Thymus (tissue), 11 donors: ENCODE results near the gene SYTL3. TPM values are rescaled to one million over a fixed set of nuclear protein-coding genes. Genes with fewer than 3 reads are reported as not detected.
"Not testable (repeated sequence)": the region's sequence is repeated elsewhere in the genome, so short reads cannot be mapped to it uniquely, and the experiment has no call there.

Experiments
- DNase-seq, 9 donors: peaks; one replicate each; pipeline ENCODE4 v3.0.0-alpha.2; 2013; ENCODE audit warnings: low spot score in 9 of 9, low read depth in 6 of 9, missing footprints in 1 of 9
- H3K27ac ChIP-seq, 2 donors: one replicate each; pipeline ENCODE4 v1.5.1; 2013; ENCODE audit warnings: control low read depth in 1 of 2, low read depth in 1 of 2, low read length in 1 of 2, mild to moderate bottlenecking in 1 of 2, moderate library complexity in 1 of 2
- H3K27me3 ChIP-seq, 2 donors: one replicate each; pipeline ENCODE4 v1.5.1; 2013; ENCODE audit warnings: low read length in 1 of 2; ENCODE audit not compliant: control insufficient read depth in 2 of 2, insufficient read depth in 1 of 2
- H3K36me3 ChIP-seq, 2 donors: one replicate each; pipeline ENCODE4 v1.5.1; 2013; ENCODE audit warnings: low read length in 1 of 2, mild to moderate bottlenecking in 1 of 2, moderate library complexity in 1 of 2; ENCODE audit not compliant: control insufficient read depth in 2 of 2, insufficient read depth in 2 of 2
- H3K4me1 ChIP-seq, 2 donors: one replicate each; pipeline ENCODE4 v1.5.1; 2013; ENCODE audit warnings: low read length in 2 of 2; ENCODE audit not compliant: control insufficient read depth in 2 of 2, insufficient read depth in 2 of 2
- H3K4me3 ChIP-seq, 2 donors: one replicate each; pipeline ENCODE4 v1.5.1; 2013; ENCODE audit warnings: low read length in 2 of 2, control low read depth in 1 of 2, mild to moderate bottlenecking in 1 of 2
- H3K9me3 ChIP-seq, 2 donors: one replicate each; pipeline ENCODE4 v1.5.1; 2013; ENCODE audit warnings: low read length in 1 of 2, mild to moderate bottlenecking in 1 of 2; ENCODE audit not compliant: control insufficient read depth in 2 of 2, insufficient read depth in 1 of 2
- WGBS: extraction: QIAGEN DNeasy Blood & Tissue Kit; methylation state at CpG from one replicate; pipeline ENCODE4 v1.1.7; 2013; 5-methylcytosine and 5-hydroxymethylcytosine counted together
- polyA plus RNA-seq: library from polyadenylated mRNA; stranded (reverse); fragments of 200-250 nt; gene quantifications from one replicate; pipeline ENCODE4 v1.2.3, GENCODE V29; 2013
- total RNA-seq: library from RNA; stranded (reverse); fragments of 120-200 nt; gene quantifications from one replicate; pipeline ENCODE4 v1.2.4, GENCODE V29; 2013
- donor health status: healthy.

SYTL3 gene
- total and polyA plus RNA-seq, 2 donors, result 22.6 to 109 TPM

DNA sequence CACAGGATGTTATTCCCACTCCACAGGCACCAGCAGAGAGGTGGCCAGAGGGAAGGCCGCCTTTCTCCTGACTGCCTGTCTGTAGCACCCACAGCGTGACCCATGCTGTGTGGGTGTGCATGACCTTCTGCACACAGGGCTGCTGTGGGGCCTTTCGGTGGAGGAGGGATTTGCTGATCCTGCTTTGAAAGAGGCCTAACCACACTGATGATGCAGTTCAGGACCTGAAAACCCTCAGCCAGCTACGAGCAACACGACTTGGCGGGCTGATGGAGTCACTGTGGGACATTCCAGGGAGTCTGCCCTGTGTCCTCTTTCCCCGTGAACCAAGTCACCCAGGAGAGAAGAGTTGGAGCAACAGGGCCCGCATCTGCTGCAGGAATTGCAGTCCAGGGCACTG lies 49.1 kb downstream of the SYTL3 start:
- H3K27ac ChIP-seq, result no peak overlapping the region
- 98% methylated on average over 8 of the region's 8 CpGs for WGBS
- H3K4me3 ChIP-seq, result no peak overlapping the region
- H3K27me3 ChIP-seq, result no peaks in the 10 kb centered on the region
- peaks cover 0 to 4% of the 10 kb centered on the region in 2 donors for H3K9me3 ChIP-seq
- H3K4me1 ChIP-seq, result peaks cover 0 to 3% of the 10 kb centered on the region in 2 donors
- peaks cover 0 to 15% of the 10 kb centered on the region in 2 donors for H3K36me3 ChIP-seq
- DNase-seq, result no peak

DNA sequence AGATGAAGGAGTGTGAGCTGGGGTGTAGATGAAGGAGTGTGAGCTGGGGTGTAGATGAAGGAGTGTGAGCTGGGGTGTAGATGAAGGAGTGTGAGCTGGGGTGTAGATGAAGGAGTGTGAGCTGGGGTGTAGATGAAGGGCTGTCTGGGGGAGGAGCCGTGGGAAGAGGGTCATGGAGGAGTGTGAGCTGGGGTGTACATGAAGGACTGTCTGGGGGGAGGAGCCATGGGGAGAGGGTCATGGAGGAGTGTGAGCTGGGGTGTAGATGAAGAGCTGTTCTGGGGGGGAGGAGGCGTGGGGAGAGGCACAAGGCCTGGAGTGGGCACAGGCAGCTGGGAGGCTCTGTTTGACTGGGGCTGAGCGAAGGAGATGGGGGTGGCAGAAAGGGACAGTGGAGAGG lies 51.4 kb downstream of the SYTL3 start:
- not testable (repeated sequence) for DNase-seq, H3K27ac ChIP-seq, H3K4me1 ChIP-seq, H3K4me3 ChIP-seq, H3K27me3 ChIP-seq, H3K9me3 ChIP-seq
- 96% methylated on average over 3 of the region's 3 CpGs for whole genome bisulfite sequencing
- H3K36me3 ChIP-seq, result peaks cover 0 to 15% of the 10 kb centered on the region in 2 donors

GRCh38 chr6:158703111-158703836 lies 53.4 kb downstream of the SYTL3 start:
- no peak for DNase-seq
- peaks cover 7 to 18% of the 10 kb centered on the region in 2 donors for H3K36me3 ChIP-seq
- H3K27ac ChIP-seq, result no peak overlapping the region
- no peak overlapping the region for H3K4me3 ChIP-seq
- whole genome bisulfite sequencing, result 92% methylated on average over 14 of the region's 14 CpGs
- H3K9me3 ChIP-seq, result peaks cover 0 to 9% of the 10 kb centered on the region in 2 donors
- H3K4me1 ChIP-seq, result peaks cover 0 to 9% of the 10 kb centered on the region in 2 donors
- H3K27me3 ChIP-seq, result no peaks in the 10 kb centered on the region

- no peaks in the 10 kb centered on the region for H3K27me3 ChIP-seq
- peaks cover 0 to 6% of the 10 kb centered on the region in 2 donors for H3K9me3 ChIP-seq
- no peak overlapping the region for H3K27ac ChIP-seq
- H3K4me3 ChIP-seq, result peak overlapping the region; percentile 20 to 34
- DNase-seq, result peak in 7 of 9 donors; percentile 52 to 85 (median 71)
- H3K36me3 ChIP-seq, result peaks cover 10 to 18% of the 10 kb centered on the region in 2 donors
- WGBS, result 19% methylated on average over 42 of the region's 42 CpGs
- peaks cover 0 to 9% of the 10 kb centered on the region in 2 donors for H3K4me1 ChIP-seq
Observed at GRCh38 chr6:158703837-158704822, 54.3 kb downstream of the SYTL3 start.

DNA sequence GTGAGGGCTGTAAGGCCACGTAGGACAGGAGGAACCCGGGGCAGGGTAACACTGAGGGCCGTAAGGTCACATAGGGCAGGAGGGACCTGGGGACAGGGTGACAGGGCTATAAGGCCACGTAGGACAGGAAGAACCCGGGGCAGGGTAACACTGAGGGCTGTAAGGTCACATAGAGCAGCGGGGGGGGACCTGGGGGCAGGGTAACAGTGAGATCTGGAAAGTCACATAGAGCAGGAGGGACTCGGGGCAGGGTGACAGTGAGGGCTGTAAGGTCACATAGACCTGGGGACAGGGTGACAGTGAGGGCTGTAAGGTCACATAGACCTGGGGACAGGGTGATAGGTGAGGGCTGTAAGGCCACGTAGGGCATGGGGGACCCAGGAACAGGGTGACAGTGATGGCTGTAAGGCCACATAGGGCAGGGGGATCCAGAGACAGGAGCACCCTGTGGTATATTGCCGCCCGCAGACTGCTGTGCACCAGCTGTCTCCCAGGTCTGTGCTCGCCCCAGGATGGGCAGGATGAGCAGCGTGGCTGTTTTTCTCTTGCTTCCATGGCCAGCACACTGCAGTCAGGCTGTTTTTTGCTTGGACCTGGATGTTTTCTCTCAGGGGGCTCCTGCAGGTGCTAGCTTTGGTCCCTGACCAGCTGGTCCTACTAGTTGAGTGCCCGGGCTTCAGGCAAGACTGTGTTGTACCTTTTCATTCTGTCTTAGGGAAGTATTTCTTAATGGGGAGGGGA lies 55.7 kb downstream of the SYTL3 start:
- no peak for DNase-seq
- peaks cover 0 to 5% of the 10 kb centered on the region in 2 donors for H3K9me3 ChIP-seq
- H3K4me1 ChIP-seq, result peaks cover 0 to 9% of the 10 kb centered on the region in 2 donors
- no peak overlapping the region for H3K27ac ChIP-seq
- peaks cover 11 to 15% of the 10 kb centered on the region in 2 donors for H3K36me3 ChIP-seq
- H3K27me3 ChIP-seq, result no peaks in the 10 kb centered on the region
- no peak overlapping the region for H3K4me3 ChIP-seq
- 91% methylated on average over 13 of the region's 13 CpGs for WGBS

DNA sequence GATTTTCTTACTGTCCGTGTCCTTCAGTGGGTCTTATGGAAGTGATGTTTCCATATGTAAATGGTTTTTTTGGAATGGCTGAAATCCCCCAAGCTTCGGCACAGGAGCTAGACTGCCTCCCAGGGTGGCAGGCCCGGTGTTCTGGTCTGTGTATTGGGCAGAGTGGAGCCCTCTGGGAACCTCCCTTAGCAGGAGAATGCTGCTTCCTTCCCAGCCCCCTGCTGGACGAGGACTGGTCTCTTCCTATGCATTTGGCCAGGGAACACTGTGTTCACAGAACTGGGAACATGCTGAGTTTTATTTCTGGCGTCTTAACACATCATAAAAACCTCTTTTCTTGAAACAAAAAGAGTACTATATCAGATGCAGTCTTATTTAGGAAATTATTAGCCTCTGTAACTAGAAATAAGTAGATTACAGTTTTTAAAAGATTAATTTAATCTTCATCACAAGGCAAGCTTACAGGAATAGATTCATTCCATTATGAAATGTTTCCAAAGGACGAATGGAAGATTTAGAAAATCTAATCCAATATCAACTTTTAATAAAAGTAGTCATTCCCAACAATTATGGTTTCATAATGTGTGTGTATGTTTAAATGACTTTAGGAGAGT lies 56.6 kb downstream of the SYTL3 start:
- no peak for DNase-seq
- Histone ChIP-seq H3K9me3 (peaks cover 0 to 5% of the 10 kb centered on the region in 2 donors), H3K36me3 (peaks cover 15 to 20% of the 10 kb centered on the region in 2 donors), H3K4me1 (peaks cover 0 to 9% of the 10 kb centered on the region in 2 donors), H3K27ac (no peak overlapping the region), H3K4me3 (no peak overlapping the region), H3K27me3 (no peaks in the 10 kb centered on the region)
- WGBS, result 91% methylated on average over 6 of the region's 6 CpGs

DNA sequence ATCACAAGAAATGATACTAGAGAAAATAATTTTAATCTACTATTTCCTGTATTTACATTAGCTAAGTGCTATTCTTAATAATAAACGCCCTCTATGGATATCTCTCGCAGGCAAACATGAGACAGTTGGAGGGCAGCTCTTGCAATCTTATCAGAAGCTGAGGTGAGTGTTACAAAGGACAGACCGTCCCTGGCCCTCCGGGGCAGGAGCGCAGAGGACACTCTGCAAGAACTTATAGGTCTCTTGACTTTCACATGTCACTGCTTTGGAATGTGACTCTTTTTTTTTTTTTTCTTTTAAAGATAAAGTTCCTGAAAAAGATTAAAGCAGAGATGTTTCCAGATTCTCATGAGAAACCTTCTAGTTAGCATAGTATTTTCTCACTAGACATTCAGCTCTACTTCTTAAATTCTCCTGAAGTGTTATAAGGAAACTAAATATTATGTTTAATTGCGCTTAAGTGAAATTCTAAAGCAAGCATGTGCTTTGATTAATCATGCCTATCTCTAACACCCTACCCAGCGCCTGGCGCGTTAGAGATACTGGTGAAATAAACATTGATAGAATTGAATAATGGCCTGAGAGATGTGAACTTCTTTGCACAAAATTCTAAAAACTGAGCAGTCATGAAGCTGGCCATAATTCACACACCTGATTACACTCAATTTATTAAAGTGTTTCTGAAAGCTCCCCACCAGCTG lies 57.4 kb downstream of the SYTL3 start:
- H3K4me3 ChIP-seq, result no peak overlapping the region
- H3K27ac ChIP-seq, result no peak overlapping the region
- no peak for DNase-seq
- H3K9me3 ChIP-seq, result peaks cover 0 to 5% of the 10 kb centered on the region in 2 donors
- 95% methylated on average over 9 of the region's 9 CpGs for WGBS
- H3K27me3 ChIP-seq, result no peaks in the 10 kb centered on the region
- H3K36me3 ChIP-seq, result peaks cover 19 to 22% of the 10 kb centered on the region in 2 donors
- peaks cover 0 to 9% of the 10 kb centered on the region in 2 donors for H3K4me1 ChIP-seq

DNA sequence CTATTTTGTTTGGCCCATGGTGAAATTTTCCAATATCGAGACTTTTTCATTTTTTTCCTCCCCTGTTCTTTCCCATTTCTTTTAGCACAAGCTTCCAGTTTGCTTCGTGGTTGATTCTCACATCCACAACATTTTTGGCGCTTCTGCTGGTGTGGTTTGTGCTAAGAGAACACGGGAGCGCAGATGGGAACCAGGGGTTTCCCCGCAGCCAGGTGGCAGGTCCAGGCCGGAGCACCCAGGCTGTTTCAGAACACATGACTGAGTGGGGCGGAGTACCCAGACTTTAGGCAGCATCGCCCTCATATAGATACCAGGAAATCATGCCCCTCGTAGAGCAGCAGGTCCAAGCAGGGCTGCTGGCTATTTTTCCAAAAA lies 58.0 kb downstream of the SYTL3 start:
- WGBS, result 84% methylated on average over 10 of the region's 10 CpGs
- H3K9me3 ChIP-seq, result peaks cover 0 to 5% of the 10 kb centered on the region in 2 donors
- H3K4me3 ChIP-seq, result no peak overlapping the region
- H3K27ac ChIP-seq, result no peak overlapping the region
- no peaks in the 10 kb centered on the region for H3K27me3 ChIP-seq
- peaks cover 0 to 9% of the 10 kb centered on the region in 2 donors for H3K4me1 ChIP-seq
- DNase-seq, result no peak
- H3K36me3 ChIP-seq, result peaks cover 19 to 22% of the 10 kb centered on the region in 2 donors
